Measurements from ENCODE around the gene OR13J1. TPM values are rescaled to one million over a fixed set of nuclear protein-coding genes. Genes with fewer than 3 reads are reported as not detected.
A peak's percentile ranks its signal among the peaks of the same experiment; 100 is the strongest.

OR13J1 gene
- polyA plus RNA-seq, 1 donor = 0.21 TPM

GRCh38 chr9:35832814-35833213 is 37.4 kb downstream of the OR13J1 start:
- Histone ChIP-seq H3K4me3 (ENCODE audit: low read length) (no peak overlapping the region), H3K9me3 (ENCODE audit: control insufficient read depth, low read depth, low read length) (no peaks in the 10 kb centered on the region), H3K27ac (ENCODE audit: low read length) (peak overlapping the region; percentile 89), H3K27me3 (ENCODE audit: control insufficient read depth, insufficient read depth, low read length) (no peaks in the 10 kb centered on the region), H3K4me1 (ENCODE audit: control insufficient read depth, insufficient read depth, low read length) (peaks cover 73% of the 10 kb centered on the region), H3K36me3 (ENCODE audit: control insufficient read depth, insufficient read depth, low read length) (peaks cover 16% of the 10 kb centered on the region)
- peak; percentile 41 to 66 for DNase-seq
- WGBS (ENCODE audit: insufficient coverage, low lambda C conversion rate) = no CpG with 5 or more reads among the region's 5 CpGs

- no peaks in the 10 kb centered on the region for H3K9me3 ChIP-seq (ENCODE audit: control insufficient read depth, low read depth, low read length)
- peaks cover 11% of the 10 kb centered on the region for H3K36me3 ChIP-seq (ENCODE audit: control insufficient read depth, insufficient read depth, low read length)
- H3K4me1 ChIP-seq (ENCODE audit: control insufficient read depth, insufficient read depth, low read length) = peaks cover 65% of the 10 kb centered on the region
- DNase-seq = no peak
- H3K4me3 ChIP-seq (ENCODE audit: low read length) = peak overlapping the region; percentile 85
- no CpG with 5 or more reads among the region's 4 CpGs for WGBS (ENCODE audit: insufficient coverage, low lambda C conversion rate)
- no peaks in the 10 kb centered on the region for H3K27me3 ChIP-seq (ENCODE audit: control insufficient read depth, insufficient read depth, low read length)
- H3K27ac ChIP-seq (ENCODE audit: low read length) = no peak overlapping the region
Measured at GRCh38 chr9:35831040-35831439, 39.2 kb downstream of the OR13J1 start.

DNA sequence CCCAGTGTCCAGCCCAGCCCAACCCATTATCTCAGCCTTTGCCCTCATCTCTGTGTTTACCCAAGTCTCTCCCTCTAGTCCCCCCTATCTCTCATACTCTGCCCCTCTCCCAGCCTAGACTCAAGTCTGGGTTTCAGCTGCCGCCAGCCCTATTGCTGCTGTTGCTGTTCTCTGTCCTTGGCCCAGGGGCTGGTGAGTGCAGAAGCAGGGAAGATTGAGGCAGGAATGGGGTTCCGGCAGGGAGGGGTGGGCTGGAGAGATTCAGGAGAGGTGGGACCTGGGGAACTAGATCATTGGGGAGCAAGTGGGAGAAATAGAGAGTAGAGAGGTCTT is 40.5 kb downstream of the OR13J1 start:
- WGBS (ENCODE audit: insufficient coverage, low lambda C conversion rate) = no CpG with 5 or more reads among the region's 2 CpGs
- Histone ChIP-seq H3K4me3 (ENCODE audit: low read length) (peak overlapping the region; percentile 85), H3K27me3 (ENCODE audit: control insufficient read depth, insufficient read depth, low read length) (no peaks in the 10 kb centered on the region), H3K36me3 (ENCODE audit: control insufficient read depth, insufficient read depth, low read length) (peaks cover 3% of the 10 kb centered on the region), H3K27ac (ENCODE audit: low read length) (peak overlapping the region; percentile 96), H3K9me3 (ENCODE audit: control insufficient read depth, low read depth, low read length) (no peaks in the 10 kb centered on the region), H3K4me1 (ENCODE audit: control insufficient read depth, insufficient read depth, low read length) (peaks cover 52% of the 10 kb centered on the region)
- no peak for DNase-seq

DNA sequence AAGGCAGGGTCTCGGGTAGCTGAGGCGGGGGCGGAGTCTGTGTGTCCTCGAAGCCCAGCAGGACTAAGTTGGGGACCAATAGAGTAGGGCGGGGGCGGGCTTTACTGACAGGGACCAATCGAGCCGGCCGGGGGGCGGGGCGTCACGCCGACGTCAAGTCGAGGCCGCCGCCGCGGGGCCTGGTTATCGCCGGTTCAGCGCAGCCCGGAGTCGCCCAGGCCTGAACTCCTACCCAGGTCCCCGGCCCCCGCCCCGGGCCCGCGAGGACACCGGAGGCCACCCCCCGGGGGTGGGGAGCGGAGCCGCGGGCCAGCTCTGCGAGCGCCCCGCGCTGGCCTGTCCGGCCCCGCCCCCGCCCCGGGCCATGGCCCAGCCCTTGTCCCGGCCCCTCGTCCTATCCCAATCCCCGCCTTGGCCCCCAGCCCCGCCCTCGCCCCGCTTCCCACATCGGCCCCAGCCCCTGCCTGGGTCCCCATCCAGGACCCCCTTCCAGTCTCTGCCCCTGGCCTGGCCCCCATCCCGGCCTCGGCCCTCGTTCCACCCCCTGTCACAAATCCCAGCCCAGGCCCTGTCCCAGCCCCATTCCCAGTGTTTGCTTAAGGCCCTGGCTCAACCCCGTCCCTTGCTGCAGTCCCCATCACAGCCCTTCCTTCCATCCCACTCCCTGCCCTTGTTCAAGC is 41.0 kb downstream of the OR13J1 start, which contains the start of gene TMEM8B:
Gene TMEM8B, plus strand, starts transcription at position 145 of the 680 bp plus-strand sequence. Its CDS starts 220 bp downstream, at position 365.
- Histone ChIP-seq H3K9me3 (ENCODE audit: control insufficient read depth, low read depth, low read length) (no peaks in the 10 kb centered on the region), H3K36me3 (ENCODE audit: control insufficient read depth, insufficient read depth, low read length) (no peaks in the 10 kb centered on the region), H3K4me3 (ENCODE audit: low read length) (peak within 1 kb of the TSS; percentile 85), H3K27me3 (ENCODE audit: control insufficient read depth, insufficient read depth, low read length) (no peaks in the 10 kb centered on the region), H3K4me1 (ENCODE audit: control insufficient read depth, insufficient read depth, low read length) (peaks cover 47% of the 10 kb centered on the region), H3K27ac (ENCODE audit: low read length) (peak within 1 kb of the TSS; percentile 96)
- DNase-seq = peak; percentile 94 to 97
- 0% methylated on average over 1 of the region's 53 CpGs for WGBS (ENCODE audit: insufficient coverage, low lambda C conversion rate)

GRCh38 chr9:35828716-35829083 is 41.5 kb downstream of the OR13J1 start, which contains the start of gene FAM221B:
FAM221B (minus strand) TSS chr9:35828732; CDS start chr9:35826161, 2,571 bp downstream.
- H3K9me3 ChIP-seq (ENCODE audit: control insufficient read depth, low read depth, low read length) = no peaks in the 10 kb centered on the region
- peak within 1 kb of the TSS; percentile 96 for H3K27ac ChIP-seq (ENCODE audit: low read length)
- WGBS (ENCODE audit: insufficient coverage, low lambda C conversion rate) = no CpG with 5 or more reads among the region's 21 CpGs
- H3K27me3 ChIP-seq (ENCODE audit: control insufficient read depth, insufficient read depth, low read length) = no peaks in the 10 kb centered on the region
- no peak for DNase-seq
- H3K4me1 ChIP-seq (ENCODE audit: control insufficient read depth, insufficient read depth, low read length) = peaks cover 44% of the 10 kb centered on the region
- no peaks in the 10 kb centered on the region for H3K36me3 ChIP-seq (ENCODE audit: control insufficient read depth, insufficient read depth, low read length)
- peak within 1 kb of the TSS; percentile 85 for H3K4me3 ChIP-seq (ENCODE audit: low read length)

DNA sequence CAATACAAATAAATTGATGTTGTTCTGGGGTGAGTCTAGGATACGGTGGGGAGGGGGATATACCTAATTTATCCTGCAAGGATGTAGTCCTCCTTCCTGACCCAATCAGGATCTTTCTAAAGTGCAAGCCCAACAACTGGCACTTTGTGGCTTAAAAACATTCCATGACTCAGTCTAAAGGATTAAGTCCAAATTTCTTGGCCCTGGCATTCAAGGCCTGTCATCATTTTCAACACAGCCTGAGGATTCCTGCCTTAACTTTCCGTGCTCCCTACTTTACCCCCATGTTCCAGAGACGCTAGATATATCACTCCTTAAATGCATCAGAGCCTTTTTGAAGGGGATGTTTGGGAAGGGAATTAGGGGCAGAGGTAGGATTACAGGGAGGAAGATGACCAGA is 42.7 kb downstream of the OR13J1 start:
- peaks cover 31% of the 10 kb centered on the region for H3K4me1 ChIP-seq (ENCODE audit: control insufficient read depth, insufficient read depth, low read length)
- no peak overlapping the region for H3K4me3 ChIP-seq (ENCODE audit: low read length)
- WGBS (ENCODE audit: insufficient coverage, low lambda C conversion rate) = no CpG with 5 or more reads among the region's 3 CpGs
- no peaks in the 10 kb centered on the region for H3K36me3 ChIP-seq (ENCODE audit: control insufficient read depth, insufficient read depth, low read length)
- DNase-seq = no peak
- no peaks in the 10 kb centered on the region for H3K27me3 ChIP-seq (ENCODE audit: control insufficient read depth, insufficient read depth, low read length)
- no peak overlapping the region for H3K27ac ChIP-seq (ENCODE audit: low read length)
- H3K9me3 ChIP-seq (ENCODE audit: control insufficient read depth, low read depth, low read length) = no peaks in the 10 kb centered on the region

DNA sequence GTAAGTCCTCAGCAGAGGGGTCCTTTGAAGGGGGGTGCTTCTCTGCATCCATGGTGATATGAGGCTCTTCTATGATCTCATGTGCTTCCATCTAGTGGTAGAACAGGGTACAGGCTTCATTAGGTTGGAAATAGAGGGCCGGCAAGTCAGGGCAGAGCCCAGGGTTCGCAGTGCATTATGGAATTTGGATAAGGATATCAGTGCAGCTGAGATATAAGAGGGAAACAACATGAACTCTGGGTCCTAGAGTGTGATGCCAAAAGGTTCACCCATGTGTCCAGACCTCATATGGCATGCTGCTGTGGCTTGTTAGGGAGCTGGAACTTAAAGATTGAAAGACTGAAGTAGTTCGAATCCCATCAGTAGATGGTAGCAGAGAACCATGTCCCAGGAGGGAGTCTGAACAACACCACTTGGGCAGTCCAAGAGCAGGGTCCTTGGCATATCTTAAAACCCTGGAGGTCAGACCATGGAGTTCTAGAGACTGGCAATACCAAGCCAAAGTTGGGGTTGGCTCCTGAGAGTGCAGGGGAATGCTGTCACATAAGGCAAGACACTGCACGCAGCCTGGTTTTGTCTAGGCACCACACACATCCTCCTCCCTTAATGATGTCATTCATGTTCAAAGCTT is 44.0 kb downstream of the OR13J1 start:
- no peaks in the 10 kb centered on the region for H3K36me3 ChIP-seq (ENCODE audit: control insufficient read depth, insufficient read depth, low read length)
- no peak overlapping the region for H3K27ac ChIP-seq (ENCODE audit: low read length)
- peaks cover 18% of the 10 kb centered on the region for H3K4me1 ChIP-seq (ENCODE audit: control insufficient read depth, insufficient read depth, low read length)
- no peak overlapping the region for H3K4me3 ChIP-seq (ENCODE audit: low read length)
- DNase-seq = peak; percentile 31 to 68
- H3K27me3 ChIP-seq (ENCODE audit: control insufficient read depth, insufficient read depth, low read length) = no peaks in the 10 kb centered on the region
- H3K9me3 ChIP-seq (ENCODE audit: control insufficient read depth, low read depth, low read length) = no peaks in the 10 kb centered on the region
- no CpG with 5 or more reads among the region's 4 CpGs for WGBS (ENCODE audit: insufficient coverage, low lambda C conversion rate)

GRCh38 chr9:35822926-35823325 is 47.3 kb downstream of the OR13J1 start:
- DNase-seq = no peak
- Histone ChIP-seq H3K27ac (ENCODE audit: low read length) (no peak overlapping the region), H3K36me3 (ENCODE audit: control insufficient read depth, insufficient read depth, low read length) (no peaks in the 10 kb centered on the region), H3K9me3 (ENCODE audit: control insufficient read depth, low read depth, low read length) (no peaks in the 10 kb centered on the region), H3K4me3 (ENCODE audit: low read length) (no peak overlapping the region), H3K27me3 (ENCODE audit: control insufficient read depth, insufficient read depth, low read length) (no peaks in the 10 kb centered on the region), H3K4me1 (ENCODE audit: control insufficient read depth, insufficient read depth, low read length) (no peaks in the 10 kb centered on the region)

DNA sequence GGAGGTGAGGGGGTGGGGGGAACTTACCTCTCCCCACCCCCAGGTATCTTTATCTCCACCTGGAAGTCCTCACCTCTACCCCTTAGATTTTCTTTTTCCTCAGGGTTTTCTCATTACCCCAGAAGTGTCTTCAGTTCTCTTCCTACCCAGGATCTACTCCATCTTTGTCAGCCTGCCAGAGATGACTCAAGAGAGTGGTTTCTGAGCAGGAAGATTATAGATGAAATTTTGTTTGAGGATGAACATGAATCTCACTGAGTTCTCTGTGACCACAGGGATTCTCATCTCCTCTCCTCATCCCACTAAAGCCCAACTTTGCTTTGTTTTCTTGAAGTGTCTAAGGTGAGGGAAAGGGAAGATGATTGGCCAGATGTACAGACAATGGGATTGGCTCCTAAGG is 50.1 kb downstream of the OR13J1 start:
- Histone ChIP-seq H3K4me3 (ENCODE audit: low read length) (no peak overlapping the region), H3K36me3 (ENCODE audit: control insufficient read depth, insufficient read depth, low read length) (no peaks in the 10 kb centered on the region), H3K27ac (ENCODE audit: low read length) (no peak overlapping the region), H3K27me3 (ENCODE audit: control insufficient read depth, insufficient read depth, low read length) (no peaks in the 10 kb centered on the region), H3K4me1 (ENCODE audit: control insufficient read depth, insufficient read depth, low read length) (no peaks in the 10 kb centered on the region), H3K9me3 (ENCODE audit: control insufficient read depth, low read depth, low read length) (no peaks in the 10 kb centered on the region)
- no peak for DNase-seq
